Measurements from ENCODE around the gene BDH1.

Gene BDH1

DNA sequence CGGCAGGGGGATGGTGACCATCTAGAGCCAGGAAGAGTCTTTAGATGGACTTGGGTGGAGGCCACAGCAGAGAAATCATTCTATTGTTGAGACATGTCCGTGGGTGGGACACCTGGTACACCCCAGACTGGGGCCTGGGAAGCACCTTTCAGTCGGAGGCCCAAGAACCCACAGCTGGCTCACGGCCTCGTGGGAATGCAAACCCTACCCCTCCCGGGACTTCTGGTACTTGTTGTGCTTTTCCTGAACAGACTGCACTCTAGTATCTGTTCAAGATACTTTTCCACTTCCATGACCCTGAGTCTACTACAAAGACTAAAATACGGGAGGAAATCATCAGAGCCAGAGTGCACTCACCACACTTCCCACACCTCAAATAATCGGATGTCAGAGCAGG, 60.7 kb downstream of the BDH1 start:
- DNase-seq (no peak), ATAC-seq (ENCODE audit: insufficient read depth, low read depth) (no peak)
- Histone ChIP-seq H3K27me3 (ENCODE audit: insufficient read depth, low read length, poor library complexity) (peaks cover 4% of the 10 kb centered on the region), H2AFZ (ENCODE audit: low read depth, low read length) (no peak overlapping the region), H3K4me2 (ENCODE audit: insufficient read depth, low read length) (no peak overlapping the region), H3K9ac (ENCODE audit: low read depth, low read length) (no peak overlapping the region), H3K4me1 (ENCODE audit: insufficient read depth, low read length) (no peaks in the 10 kb centered on the region), H3K4me3 (ENCODE audit: low read depth in 1 of 2, low read length in 2 of 2) (no peak overlapping the region), H4K20me1 (ENCODE audit: insufficient read depth, low read length) (no peaks in the 10 kb centered on the region), H3K9me3 (ENCODE audit: insufficient read depth, low read length, severe bottlenecking) (no peaks in the 10 kb centered on the region), H3K27ac (ENCODE audit: low read length) (no peak overlapping the region), H3K36me3 (ENCODE audit: insufficient read depth, low read length) (no peaks in the 10 kb centered on the region), H3K79me2 (ENCODE audit: insufficient read depth, low read length) (no peaks in the 10 kb centered on the region)
- no peak for TF ChIP-seq EZH2 (IDR thresholded peaks at IDR 0.05; ENCODE audit: borderline replicate concordance, low read depth, low read length, severe bottlenecking)
- TF ChIP-seq, protein P1, sequence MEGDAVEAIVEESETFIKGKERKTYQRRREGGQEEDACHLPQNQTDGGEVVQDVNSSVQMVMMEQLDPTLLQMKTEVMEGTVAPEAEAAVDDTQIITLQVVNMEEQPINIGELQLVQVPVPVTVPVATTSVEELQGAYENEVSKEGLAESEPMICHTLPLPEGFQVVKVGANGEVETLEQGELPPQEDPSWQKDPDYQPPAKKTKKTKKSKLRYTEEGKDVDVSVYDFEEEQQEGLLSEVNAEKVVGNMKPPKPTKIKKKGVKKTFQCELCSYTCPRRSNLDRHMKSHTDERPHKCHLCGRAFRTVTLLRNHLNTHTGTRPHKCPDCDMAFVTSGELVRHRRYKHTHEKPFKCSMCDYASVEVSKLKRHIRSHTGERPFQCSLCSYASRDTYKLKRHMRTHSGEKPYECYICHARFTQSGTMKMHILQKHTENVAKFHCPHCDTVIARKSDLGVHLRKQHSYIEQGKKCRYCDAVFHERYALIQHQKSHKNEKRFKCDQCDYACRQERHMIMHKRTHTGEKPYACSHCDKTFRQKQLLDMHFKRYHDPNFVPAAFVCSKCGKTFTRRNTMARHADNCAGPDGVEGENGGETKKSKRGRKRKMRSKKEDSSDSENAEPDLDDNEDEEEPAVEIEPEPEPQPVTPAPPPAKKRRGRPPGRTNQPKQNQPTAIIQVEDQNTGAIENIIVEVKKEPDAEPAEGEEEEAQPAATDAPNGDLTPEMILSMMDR (IDR thresholded peaks at IDR 0.05; ENCODE audit: borderline replicate concordance, extremely low read depth, low read length, poor library complexity, severe bottlenecking) = no peak

DNA sequence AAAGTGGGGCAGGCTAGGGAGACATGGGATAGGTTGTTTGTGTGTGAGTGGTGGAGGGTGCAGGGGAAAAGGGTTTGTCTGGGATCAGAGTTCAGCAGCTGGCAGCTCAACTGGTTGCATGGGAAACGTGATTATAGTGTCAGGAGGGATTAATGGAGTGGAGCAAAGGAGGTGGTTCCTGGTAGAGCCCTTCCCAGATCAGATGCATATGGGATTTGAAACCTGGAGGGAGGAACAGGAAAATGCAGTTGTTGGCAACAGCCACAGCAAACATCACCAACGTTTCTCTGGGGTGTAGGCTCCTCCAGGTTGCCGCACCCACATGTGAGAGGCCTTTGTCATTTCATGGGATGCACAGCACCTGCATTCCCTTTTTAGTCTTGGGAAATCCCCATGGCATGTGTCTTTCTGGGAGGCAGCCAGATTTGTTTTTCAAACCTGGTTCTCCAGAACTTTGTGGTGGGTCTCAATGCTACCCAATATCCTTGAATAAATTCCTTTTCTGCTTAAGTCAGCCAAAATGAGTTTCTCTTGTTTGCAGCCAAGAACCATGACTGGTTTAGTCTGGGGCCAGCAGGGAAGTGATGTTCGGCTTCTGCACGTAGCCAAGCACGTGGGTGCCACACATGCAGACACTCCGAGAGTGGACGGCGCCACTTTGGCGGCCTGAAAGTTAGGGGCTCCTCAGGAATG, 61.3 kb downstream of the BDH1 start:
- Histone ChIP-seq H3K9me3 (ENCODE audit: insufficient read depth, low read length, severe bottlenecking) (no peaks in the 10 kb centered on the region), H3K9ac (ENCODE audit: low read depth, low read length) (no peak overlapping the region), H3K36me3 (ENCODE audit: insufficient read depth, low read length) (no peaks in the 10 kb centered on the region), H2AFZ (ENCODE audit: low read depth, low read length) (no peak overlapping the region), H3K27ac (ENCODE audit: low read length) (no peak overlapping the region), H3K27me3 (ENCODE audit: insufficient read depth, low read length, poor library complexity) (peaks cover 4% of the 10 kb centered on the region), H3K4me3 (ENCODE audit: low read depth in 1 of 2, low read length in 2 of 2) (no peak overlapping the region), H3K4me2 (ENCODE audit: insufficient read depth, low read length) (no peak overlapping the region), H3K79me2 (ENCODE audit: insufficient read depth, low read length) (no peaks in the 10 kb centered on the region), H3K4me1 (ENCODE audit: insufficient read depth, low read length) (no peaks in the 10 kb centered on the region), H4K20me1 (ENCODE audit: insufficient read depth, low read length) (no peaks in the 10 kb centered on the region)
- DNase-seq (no peak), ATAC-seq (ENCODE audit: insufficient read depth, low read depth) (no peak)
- no peak for TF ChIP-seq EZH2 (IDR thresholded peaks at IDR 0.05; ENCODE audit: borderline replicate concordance, low read depth, low read length, severe bottlenecking)
- TF ChIP-seq, protein P1 (IDR thresholded peaks at IDR 0.05; ENCODE audit: borderline replicate concordance, extremely low read depth, low read length, poor library complexity, severe bottlenecking) = no peak

DNA sequence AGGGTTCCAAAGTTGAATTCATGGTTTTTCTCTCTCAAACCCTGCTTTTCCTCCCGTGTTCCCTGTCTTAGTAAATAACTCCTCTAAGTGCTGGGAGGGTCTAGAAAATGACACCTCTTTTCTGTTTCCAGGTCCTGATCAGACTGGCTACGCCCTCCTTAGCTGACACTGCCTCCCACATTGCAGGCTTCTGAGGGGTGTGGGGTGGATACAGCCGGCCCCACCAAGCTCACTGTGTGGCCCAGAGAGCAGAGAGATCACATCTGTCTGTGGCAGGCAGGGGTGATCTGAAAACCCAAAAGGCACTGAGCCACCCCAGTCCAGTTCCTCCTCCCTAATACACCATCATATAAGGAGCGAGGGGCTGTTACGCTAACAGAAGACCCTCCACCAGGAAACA, 62.7 kb downstream of the BDH1 start:
- no peaks in the 10 kb centered on the region for H4K20me1 ChIP-seq (ENCODE audit: insufficient read depth, low read length)
- H2AFZ ChIP-seq (ENCODE audit: low read depth, low read length) = no peak overlapping the region
- peaks cover 4% of the 10 kb centered on the region for H3K27me3 ChIP-seq (ENCODE audit: insufficient read depth, low read length, poor library complexity)
- TF ChIP-seq EZH2 (IDR thresholded peaks at IDR 0.05; ENCODE audit: borderline replicate concordance, low read depth, low read length, severe bottlenecking) = no peak
- TF ChIP-seq, protein P1 (IDR thresholded peaks at IDR 0.05; ENCODE audit: borderline replicate concordance, extremely low read depth, low read length, poor library complexity, severe bottlenecking) = no peak
- H3K9ac ChIP-seq (ENCODE audit: low read depth, low read length) = no peak overlapping the region
- H3K4me1 ChIP-seq (ENCODE audit: insufficient read depth, low read length) = no peaks in the 10 kb centered on the region
- H3K79me2 ChIP-seq (ENCODE audit: insufficient read depth, low read length) = no peaks in the 10 kb centered on the region
- H3K9me3 ChIP-seq (ENCODE audit: insufficient read depth, low read length, severe bottlenecking) = no peaks in the 10 kb centered on the region
- DNase-seq = no peak
- no peak overlapping the region for H3K4me2 ChIP-seq (ENCODE audit: insufficient read depth, low read length)
- no peak for ATAC-seq (ENCODE audit: insufficient read depth, low read depth)
- no peak overlapping the region for H3K4me3 ChIP-seq (ENCODE audit: low read depth in 1 of 2, low read length in 2 of 2)
- no peaks in the 10 kb centered on the region for H3K36me3 ChIP-seq (ENCODE audit: insufficient read depth, low read length)
- no peak overlapping the region for H3K27ac ChIP-seq (ENCODE audit: low read length)

Measured in DND-41 (cell line).